ENCODE data around the gene BOD1L1. TPM values are rescaled to one million over a fixed set of nuclear protein-coding genes. Genes with fewer than 3 reads are reported as not detected.
A peak's percentile ranks its signal among the peaks of the same experiment; 100 is the strongest.

BOD1L1 gene
- total and polyA plus RNA-seq, 2 experiments from 2014 or later = 18.2 to 43.2 TPM

DNA sequence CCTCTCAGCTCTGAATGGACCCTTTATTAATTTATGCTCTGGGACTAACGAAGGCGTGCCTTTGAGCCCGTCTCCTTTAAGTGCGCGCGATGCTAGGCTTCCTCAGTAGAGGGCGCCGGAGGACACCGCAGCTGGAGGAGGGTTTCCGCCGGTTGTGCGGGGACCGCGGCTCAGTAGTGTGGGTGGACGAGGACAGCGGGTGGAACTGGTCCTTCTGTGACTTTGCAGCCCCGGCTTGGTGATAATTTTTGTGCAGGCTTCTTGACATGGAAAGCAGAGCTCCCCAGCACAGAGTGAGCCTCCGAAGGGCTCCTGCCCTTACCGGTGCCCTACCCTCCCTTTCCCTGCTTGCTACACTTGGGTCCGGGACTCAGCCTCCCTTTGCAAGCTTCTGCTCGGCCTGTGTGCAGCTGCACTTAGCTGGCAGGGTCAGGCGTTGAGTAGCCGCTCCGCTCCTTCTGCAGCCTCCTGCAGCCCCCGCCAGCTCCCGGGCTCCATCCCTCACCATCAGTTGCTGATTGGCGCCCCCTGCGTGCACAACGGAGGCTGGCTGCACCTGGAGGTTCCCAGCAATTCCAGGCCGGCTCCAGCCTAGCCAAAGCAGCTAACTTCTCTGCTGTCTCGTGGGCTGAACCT, 26.8 kb upstream of the BOD1L1 start:
- Histone ChIP-seq H3K27me3 (ENCODE audit: insufficient read depth) (no peaks in the 10 kb centered on the region), H4K20me1 (replicated peaks; ENCODE audit: insufficient read depth) (no peaks in the 10 kb centered on the region), H3K4me3 (peak overlapping the region; percentile 67), H3F3A (replicated peaks; ENCODE audit: low read depth) (no peaks in the 10 kb centered on the region), H3K36me3 (ENCODE audit: insufficient read depth) (no peaks in the 10 kb centered on the region), H3K4me2 (peak overlapping the region; percentile 84), H3K79me2 (replicated peaks; ENCODE audit: insufficient read depth) (no peaks in the 10 kb centered on the region), H3K4me1 (ENCODE audit: insufficient read depth) (peaks cover 18% of the 10 kb centered on the region), H3K9me2 (ENCODE audit: insufficient read depth) (peaks cover 3% of the 10 kb centered on the region), H3K27ac (ENCODE audit: low read depth) (no peak overlapping the region), H2AFZ (peak overlapping the region; percentile 98)
- Mint-ChIP-seq H3K4me3 (peak overlapping the region; percentile 79), H3K9me3 (no peaks in the 10 kb centered on the region; the same call in 2 of the 3 replicates), H3K27me3 (ENCODE audit: insufficient read depth, low read depth, poor library complexity) (peaks cover 6% of the 10 kb centered on the region), H3K27ac (no peak overlapping the region), H3K4me1 (peaks cover 18% of the 10 kb centered on the region), H3K36me3 (ENCODE audit: low read depth) (no peaks in the 10 kb centered on the region)
- ATAC-seq (peak; percentile 96), DNase-seq (ENCODE audit: low spot score) (peak; percentile 92)
- TF ChIP-seq, protein P1, sequence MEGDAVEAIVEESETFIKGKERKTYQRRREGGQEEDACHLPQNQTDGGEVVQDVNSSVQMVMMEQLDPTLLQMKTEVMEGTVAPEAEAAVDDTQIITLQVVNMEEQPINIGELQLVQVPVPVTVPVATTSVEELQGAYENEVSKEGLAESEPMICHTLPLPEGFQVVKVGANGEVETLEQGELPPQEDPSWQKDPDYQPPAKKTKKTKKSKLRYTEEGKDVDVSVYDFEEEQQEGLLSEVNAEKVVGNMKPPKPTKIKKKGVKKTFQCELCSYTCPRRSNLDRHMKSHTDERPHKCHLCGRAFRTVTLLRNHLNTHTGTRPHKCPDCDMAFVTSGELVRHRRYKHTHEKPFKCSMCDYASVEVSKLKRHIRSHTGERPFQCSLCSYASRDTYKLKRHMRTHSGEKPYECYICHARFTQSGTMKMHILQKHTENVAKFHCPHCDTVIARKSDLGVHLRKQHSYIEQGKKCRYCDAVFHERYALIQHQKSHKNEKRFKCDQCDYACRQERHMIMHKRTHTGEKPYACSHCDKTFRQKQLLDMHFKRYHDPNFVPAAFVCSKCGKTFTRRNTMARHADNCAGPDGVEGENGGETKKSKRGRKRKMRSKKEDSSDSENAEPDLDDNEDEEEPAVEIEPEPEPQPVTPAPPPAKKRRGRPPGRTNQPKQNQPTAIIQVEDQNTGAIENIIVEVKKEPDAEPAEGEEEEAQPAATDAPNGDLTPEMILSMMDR (conservative IDR thresholded peaks at IDR 0.05; ENCODE audit: low read depth in 2 of 2) = peak; percentile 62 to 93
- TF ChIP-seq POLR2AphosphoS5 (IDR thresholded peaks at IDR 0.05; ENCODE audit: low read depth) (0 out of 2 replicates have a peak, but pooled peaks have one; percentile 24), ZNF331 (CRISPR knock-in tag; IDR thresholded peaks at IDR 0.05; ENCODE audit: low read depth) (no peak)

GRCh38 chr4:13653766-13654161, 26.2 kb upstream of the BOD1L1 start:
- Mint-ChIP-seq H3K4me3 (peak overlapping the region; percentile 79), H3K36me3 (ENCODE audit: low read depth) (no peaks in the 10 kb centered on the region), H3K9me3 (no peaks in the 10 kb centered on the region; the same call in 2 of the 3 replicates), H3K27me3 (ENCODE audit: insufficient read depth, low read depth, poor library complexity) (peaks cover 6% of the 10 kb centered on the region), H3K27ac (no peak overlapping the region), H3K4me1 (peaks cover 18% of the 10 kb centered on the region)
- peak overlapping the region; percentile 67 for H3K4me3 ChIP-seq
- no peak for DNase-seq (ENCODE audit: low spot score)
- H3K79me2 ChIP-seq (replicated peaks; ENCODE audit: insufficient read depth) = no peaks in the 10 kb centered on the region
- ATAC-seq = no peak
- H3K4me1 ChIP-seq (ENCODE audit: insufficient read depth) = peaks cover 18% of the 10 kb centered on the region
- peaks cover 3% of the 10 kb centered on the region for H3K9me2 ChIP-seq (ENCODE audit: insufficient read depth)
- no peaks in the 10 kb centered on the region for H3K36me3 ChIP-seq (ENCODE audit: insufficient read depth)
- H3K27ac ChIP-seq (ENCODE audit: low read depth) = no peak overlapping the region
- H4K20me1 ChIP-seq (replicated peaks; ENCODE audit: insufficient read depth) = no peaks in the 10 kb centered on the region
- H3K27me3 ChIP-seq (ENCODE audit: insufficient read depth) = no peaks in the 10 kb centered on the region
- no peaks in the 10 kb centered on the region for H3F3A ChIP-seq (replicated peaks; ENCODE audit: low read depth)
- H2AFZ ChIP-seq = peak overlapping the region; percentile 64; the same call in 1 of the 2 replicates
- H3K4me2 ChIP-seq = peak overlapping the region; percentile 84; the same call in 1 of the 2 replicates
- TF ChIP-seq EZH2phosphoT487 (IDR thresholded peaks at IDR 0.05; ENCODE audit: unreplicated experiment) (no peak), ZNF114 (CRISPR knock-in tag; IDR thresholded peaks at IDR 0.05) (no peak), NANOG (IDR thresholded peaks at IDR 0.05; ENCODE audit: borderline replicate concordance) (no peak), POLR2AphosphoS5 (IDR thresholded peaks at IDR 0.05; ENCODE audit: low read depth) (no peak), STAT1 (IDR thresholded peaks at IDR 0.05; ENCODE audit: unreplicated experiment) (no peak), JUNB (IDR thresholded peaks at IDR 0.05; ENCODE audit: unreplicated experiment) (no peak), ZNF331 (CRISPR knock-in tag; IDR thresholded peaks at IDR 0.05; ENCODE audit: low read depth) (no peak), EZH2 (IDR thresholded peaks at IDR 0.05; ENCODE audit: low read depth, unreplicated experiment) (no peak), CREB1 (CRISPR knock-in tag; IDR thresholded peaks at IDR 0.05; ENCODE audit: low read depth) (no peak)
- TF ChIP-seq, protein P2, sequence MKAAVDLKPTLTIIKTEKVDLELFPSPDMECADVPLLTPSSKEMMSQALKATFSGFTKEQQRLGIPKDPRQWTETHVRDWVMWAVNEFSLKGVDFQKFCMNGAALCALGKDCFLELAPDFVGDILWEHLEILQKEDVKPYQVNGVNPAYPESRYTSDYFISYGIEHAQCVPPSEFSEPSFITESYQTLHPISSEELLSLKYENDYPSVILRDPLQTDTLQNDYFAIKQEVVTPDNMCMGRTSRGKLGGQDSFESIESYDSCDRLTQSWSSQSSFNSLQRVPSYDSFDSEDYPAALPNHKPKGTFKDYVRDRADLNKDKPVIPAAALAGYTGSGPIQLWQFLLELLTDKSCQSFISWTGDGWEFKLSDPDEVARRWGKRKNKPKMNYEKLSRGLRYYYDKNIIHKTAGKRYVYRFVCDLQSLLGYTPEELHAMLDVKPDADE (IDR thresholded peaks at IDR 0.05) = no peak
- TF ChIP-seq, protein P3, sequence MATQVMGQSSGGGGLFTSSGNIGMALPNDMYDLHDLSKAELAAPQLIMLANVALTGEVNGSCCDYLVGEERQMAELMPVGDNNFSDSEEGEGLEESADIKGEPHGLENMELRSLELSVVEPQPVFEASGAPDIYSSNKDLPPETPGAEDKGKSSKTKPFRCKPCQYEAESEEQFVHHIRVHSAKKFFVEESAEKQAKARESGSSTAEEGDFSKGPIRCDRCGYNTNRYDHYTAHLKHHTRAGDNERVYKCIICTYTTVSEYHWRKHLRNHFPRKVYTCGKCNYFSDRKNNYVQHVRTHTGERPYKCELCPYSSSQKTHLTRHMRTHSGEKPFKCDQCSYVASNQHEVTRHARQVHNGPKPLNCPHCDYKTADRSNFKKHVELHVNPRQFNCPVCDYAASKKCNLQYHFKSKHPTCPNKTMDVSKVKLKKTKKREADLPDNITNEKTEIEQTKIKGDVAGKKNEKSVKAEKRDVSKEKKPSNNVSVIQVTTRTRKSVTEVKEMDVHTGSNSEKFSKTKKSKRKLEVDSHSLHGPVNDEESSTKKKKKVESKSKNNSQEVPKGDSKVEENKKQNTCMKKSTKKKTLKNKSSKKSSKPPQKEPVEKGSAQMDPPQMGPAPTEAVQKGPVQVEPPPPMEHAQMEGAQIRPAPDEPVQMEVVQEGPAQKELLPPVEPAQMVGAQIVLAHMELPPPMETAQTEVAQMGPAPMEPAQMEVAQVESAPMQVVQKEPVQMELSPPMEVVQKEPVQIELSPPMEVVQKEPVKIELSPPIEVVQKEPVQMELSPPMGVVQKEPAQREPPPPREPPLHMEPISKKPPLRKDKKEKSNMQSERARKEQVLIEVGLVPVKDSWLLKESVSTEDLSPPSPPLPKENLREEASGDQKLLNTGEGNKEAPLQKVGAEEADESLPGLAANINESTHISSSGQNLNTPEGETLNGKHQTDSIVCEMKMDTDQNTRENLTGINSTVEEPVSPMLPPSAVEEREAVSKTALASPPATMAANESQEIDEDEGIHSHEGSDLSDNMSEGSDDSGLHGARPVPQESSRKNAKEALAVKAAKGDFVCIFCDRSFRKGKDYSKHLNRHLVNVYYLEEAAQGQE (IDR thresholded peaks at IDR 0.05; ENCODE audit: unreplicated experiment) = no peak
- TF ChIP-seq, protein P1 (conservative IDR thresholded peaks at IDR 0.05; ENCODE audit: low read depth in 2 of 2) = no peak
